Activated naive CD8-positive, alpha-beta T cell treated with anti-CD3 and anti-CD28 coated beads, Interleukin-2, amount 10 ng/mL, durations not matched to agents 7 days and 5 days (primary cell): ENCODE measurements around the gene EIF4A2. TPM values are rescaled to one million over a fixed set of nuclear protein-coding genes. Genes with fewer than 3 reads are reported as not detected.
A peak's percentile ranks its signal among the peaks of the same experiment; 100 is the strongest.

Experiments used
- ATAC-seq: fragments of 150-1000 bp; cut with Tn5 transposase; one replicate; pipeline ENCODE4 v1.10.0; 2021; ENCODE audit warnings: low read depth, moderate library complexity
- POLR2A ChIA-PET: fragments of 350-600 bp; sonication (Branson Sonifier 250); formaldehyde crosslinking; loops from one replicate; lab custom pipeline; 2021; ENCODE audit warnings: antibody characterized with exemption; lab: Charles Lee
- DNase-seq: peaks from one replicate; pipeline ENCODE4 v3.0.0; 2021
- H3K27ac Mint-ChIP-seq: one replicate; pipeline ENCODE4 v1.8.0; 2022; ENCODE audit warnings: mild to moderate bottlenecking, mixed read lengths
- H3K27me3 Mint-ChIP-seq: one replicate; pipeline ENCODE4 v1.8.0; 2022; ENCODE audit warnings: mild to moderate bottlenecking, moderate library complexity, mixed read lengths
- H3K36me3 Mint-ChIP-seq: one replicate; pipeline ENCODE4 v1.8.0; 2021; ENCODE audit warnings: mild to moderate bottlenecking, mixed read lengths
- H3K4me1 Mint-ChIP-seq: one replicate; pipeline ENCODE4 v1.8.0; 2021; ENCODE audit warnings: mixed read lengths
- H3K4me3 Mint-ChIP-seq: one replicate; pipeline ENCODE4 v1.8.0; 2022; ENCODE audit warnings: mild to moderate bottlenecking, moderate library complexity, mixed read lengths
- H3K9me3 Mint-ChIP-seq: one replicate; pipeline ENCODE4 v1.8.0; 2021; ENCODE audit warnings: mixed read lengths
- total RNA-seq, 2 experiments: library from RNA; stranded (reverse); gene quantifications; one replicate each; pipeline ENCODE4 v1.2.3, GENCODE V29; 2021

EIF4A2 gene
- total RNA-seq, 2 experiments from 2014 or later = 479 to 483 TPM

DNA sequence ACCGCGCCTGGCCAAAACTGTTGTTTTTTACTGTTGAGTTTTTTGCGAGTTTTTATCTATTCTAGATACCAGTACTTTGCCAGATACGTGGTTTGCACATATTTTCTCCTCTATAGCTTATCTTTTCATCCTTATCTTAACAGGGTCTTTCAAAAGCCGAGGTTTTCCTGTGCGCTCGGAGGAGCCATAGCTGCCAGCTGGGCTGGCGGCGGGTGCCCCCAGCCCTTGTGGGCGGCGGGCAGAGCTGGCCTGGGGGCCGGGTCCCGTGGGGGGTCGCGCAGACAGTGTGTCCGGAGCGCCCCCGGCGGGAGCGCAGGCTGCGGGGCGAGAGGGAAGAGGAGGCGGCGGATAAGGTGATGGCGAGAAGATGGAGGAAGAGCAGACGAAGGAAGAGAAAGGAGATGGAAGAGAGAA lies 11.1 kb upstream of the EIF4A2 start:
- peaks cover 17% of the 10 kb centered on the region for H3K4me1 Mint-ChIP-seq
- H3K27ac Mint-ChIP-seq = peak overlapping the region; percentile 97
- peaks cover 2% of the 10 kb centered on the region for H3K36me3 Mint-ChIP-seq
- no peaks in the 10 kb centered on the region for H3K9me3 Mint-ChIP-seq
- H3K4me3 Mint-ChIP-seq = peak overlapping the region; percentile 96
- POLR2A ChIA-PET = interaction anchor here (0.9 to 6.8 kb wide), 7 partner anchors 11 to 834 kb away, joined by 3 to 117 read pairs (median 5); partner anchors contain the start of genes EIF4A2 and TRA2B
- H3K27me3 Mint-ChIP-seq = no peaks in the 10 kb centered on the region
- ATAC-seq = peak; percentile 35
- peak; percentile 57 for DNase-seq

DNA sequence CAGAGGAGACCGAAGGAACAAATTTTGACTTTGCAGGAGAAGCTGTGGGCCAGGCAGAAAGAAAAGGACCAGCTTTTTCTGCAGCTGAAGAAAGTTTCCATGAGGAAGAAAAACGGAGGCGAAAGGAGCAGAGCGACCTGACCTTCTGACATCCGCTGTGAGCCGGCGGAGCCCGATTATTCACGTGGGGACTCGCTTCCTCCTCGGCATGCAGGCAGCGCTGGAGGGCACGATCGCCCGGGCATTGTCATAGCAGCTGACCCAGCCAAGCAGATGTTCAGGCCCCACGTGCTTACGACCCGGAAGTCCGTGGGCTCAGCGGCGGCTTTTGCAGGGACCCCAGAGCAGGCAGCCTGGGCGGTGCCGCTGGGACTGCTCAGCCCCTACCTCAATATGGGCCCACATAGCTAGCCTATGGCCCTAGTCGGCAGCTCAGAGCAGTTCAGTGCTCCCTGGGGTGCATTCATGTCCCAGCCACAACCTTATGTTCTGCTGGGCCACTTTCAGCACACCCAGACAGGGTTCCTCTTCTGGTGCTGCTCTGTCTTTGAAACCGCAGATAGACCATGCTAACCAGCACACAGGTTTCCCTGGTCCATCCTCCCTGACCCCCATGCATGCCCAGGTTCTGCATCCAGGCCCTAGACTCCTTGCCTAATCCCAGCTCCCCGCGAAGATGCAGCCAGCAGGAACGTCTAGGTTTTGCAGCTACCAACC lies 10.5 kb upstream of the EIF4A2 start:
- peaks cover 17% of the 10 kb centered on the region for H3K4me1 Mint-ChIP-seq
- POLR2A ChIA-PET = interaction anchor here (0.9 to 6.8 kb wide), 7 partner anchors 11 to 835 kb away, joined by 3 to 117 read pairs (median 5); partner anchors contain the start of genes EIF4A2 and TRA2B
- peaks cover 2% of the 10 kb centered on the region for H3K36me3 Mint-ChIP-seq

DNA sequence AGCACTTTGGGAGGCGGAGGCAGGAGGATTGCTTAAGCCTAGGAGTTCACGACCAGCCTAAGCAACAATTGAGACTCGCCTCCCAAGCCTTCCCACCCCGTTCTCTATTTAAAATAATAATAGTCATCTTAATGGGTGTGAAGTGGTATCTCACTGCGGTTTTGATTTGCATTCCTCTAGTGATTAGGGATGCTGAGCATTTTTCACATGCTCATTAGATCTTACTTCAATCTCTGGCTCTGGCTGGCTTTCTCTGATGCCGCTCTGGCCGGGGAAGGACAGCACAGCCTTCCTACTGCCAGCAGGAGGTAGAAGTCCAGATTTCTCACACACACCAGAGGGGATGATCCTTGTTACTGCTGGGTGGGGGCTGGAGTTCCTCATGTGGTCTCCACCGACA lies 7.4 kb upstream of the EIF4A2 start:
- DNase-seq (no peak), ATAC-seq (no peak)
- H3K9me3 Mint-ChIP-seq = no peaks in the 10 kb centered on the region
- no peak overlapping the region for H3K27ac Mint-ChIP-seq
- peaks cover 2% of the 10 kb centered on the region for H3K36me3 Mint-ChIP-seq
- H3K4me3 Mint-ChIP-seq = no peak overlapping the region
- peaks cover 17% of the 10 kb centered on the region for H3K4me1 Mint-ChIP-seq
- POLR2A ChIA-PET = no interaction called here
- no peaks in the 10 kb centered on the region for H3K27me3 Mint-ChIP-seq

More for the DNA sequence above, 10.5 kb upstream of the EIF4A2 start:
- ATAC-seq (peak; percentile 96), DNase-seq (peak; percentile 74)
- H3K9me3 Mint-ChIP-seq = no peaks in the 10 kb centered on the region
- peak overlapping the region; percentile 96 for H3K4me3 Mint-ChIP-seq
- peak overlapping the region; percentile 97 for H3K27ac Mint-ChIP-seq
- no peaks in the 10 kb centered on the region for H3K27me3 Mint-ChIP-seq

DNA sequence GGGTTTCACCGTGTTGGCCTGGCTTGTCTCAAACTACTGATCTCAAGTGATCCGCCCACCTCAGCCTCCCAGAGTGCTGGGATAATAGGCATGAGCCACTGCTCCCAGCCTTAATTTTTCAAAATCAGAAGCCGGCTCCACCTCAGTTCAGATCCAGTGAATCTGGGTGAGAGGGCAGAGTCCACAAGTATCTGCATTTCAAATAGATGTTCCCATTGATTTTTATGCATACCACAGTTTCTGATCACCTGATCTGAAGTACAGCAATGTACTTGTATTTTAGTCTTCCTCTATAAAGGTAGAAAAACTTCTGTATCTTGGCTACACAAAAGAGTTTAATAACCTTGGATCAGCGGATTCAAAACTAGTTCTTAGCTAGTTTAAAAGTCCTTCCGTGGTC lies 4.2 kb upstream of the EIF4A2 start:
- no peak for DNase-seq
- ATAC-seq = no peak
- Mint-ChIP-seq H3K4me1 (peaks cover 8% of the 10 kb centered on the region), H3K36me3 (peaks cover 7% of the 10 kb centered on the region), H3K9me3 (no peaks in the 10 kb centered on the region), H3K4me3 (no peak overlapping the region), H3K27ac (no peak overlapping the region), H3K27me3 (no peaks in the 10 kb centered on the region)
- POLR2A ChIA-PET = no interaction called here

DNA sequence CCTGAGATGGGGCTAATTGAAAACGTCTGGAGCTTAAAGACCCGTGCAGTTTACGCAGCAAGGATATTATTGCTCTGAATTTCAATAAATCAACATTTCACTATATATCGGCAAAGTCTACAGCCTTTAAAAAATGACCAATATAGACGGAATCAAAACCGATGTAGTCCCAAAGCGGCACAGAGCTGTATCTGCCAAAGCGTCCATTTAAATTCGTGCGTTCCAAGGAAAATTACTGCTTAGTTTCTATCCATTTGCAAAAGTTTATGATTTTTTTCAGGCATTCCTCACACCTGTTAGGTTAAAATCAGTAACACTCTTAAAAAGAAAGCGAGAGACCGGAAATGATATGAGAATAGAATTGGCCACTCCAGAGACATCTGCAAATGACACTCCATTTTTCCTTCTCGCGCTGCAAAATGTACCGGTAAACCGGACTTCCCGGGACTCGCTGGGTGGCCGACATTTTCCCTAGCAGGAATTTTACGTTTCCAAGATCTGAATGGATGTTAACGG lies 777 bp upstream of the EIF4A2 start:
- POLR2A ChIA-PET = interaction anchor here (0.7 to 4.6 kb wide), 29 partner anchors 10 to 1190 kb away, joined by 3 to 117 read pairs (median 9); partner anchors contain the start of genes AHSG, DNAJB11, RFC4 and RPL39L
- Mint-ChIP-seq H3K4me3 (peak overlapping the region; percentile 100), H3K4me1 (peaks cover 33% of the 10 kb centered on the region), H3K36me3 (peaks cover 35% of the 10 kb centered on the region), H3K9me3 (no peaks in the 10 kb centered on the region), H3K27me3 (no peaks in the 10 kb centered on the region), H3K27ac (peak overlapping the region; percentile 99)
- DNase-seq = no peak
- ATAC-seq = peak; percentile 17

DNA sequence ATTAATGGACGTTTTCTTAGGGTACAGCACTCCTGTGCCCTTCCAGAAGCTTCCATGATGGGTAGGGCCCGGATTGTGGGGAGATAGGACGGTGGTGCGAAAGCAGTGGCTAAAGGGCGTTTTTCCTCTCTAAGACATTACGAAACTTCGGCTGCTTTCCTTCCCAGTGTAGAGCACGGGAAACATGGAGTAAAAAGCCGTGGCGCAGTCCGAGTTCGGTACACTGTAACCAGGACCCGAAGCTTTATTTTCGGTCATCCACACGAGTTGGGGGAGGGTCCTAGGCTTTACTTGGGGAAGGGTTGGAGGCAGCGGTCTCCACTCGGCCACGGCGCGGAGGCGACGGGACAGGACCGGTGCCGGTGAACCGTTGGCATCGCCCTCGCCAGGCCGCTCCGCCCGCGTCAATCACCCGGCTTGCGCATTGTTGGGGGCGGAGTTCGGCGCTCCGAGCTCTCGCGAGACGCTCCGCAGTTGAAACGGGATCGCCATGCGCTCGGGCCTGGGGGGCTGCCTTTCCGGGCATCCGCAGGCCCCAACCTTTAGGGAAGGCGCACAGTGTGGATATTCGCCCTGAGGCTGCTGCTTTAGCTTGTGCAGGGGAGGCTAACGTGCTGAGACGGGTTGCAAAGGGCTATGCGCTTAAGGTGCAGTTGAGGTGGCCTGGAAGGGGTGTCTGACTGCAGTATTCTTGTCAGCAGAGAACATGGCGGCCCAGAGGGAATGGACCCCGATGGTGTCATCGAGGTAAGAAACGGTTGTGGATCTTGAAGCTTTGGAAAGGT lies 546 bp downstream of the EIF4A2 start:
- H3K27me3 Mint-ChIP-seq = no peaks in the 10 kb centered on the region
- peak overlapping the region; percentile 100 for H3K4me3 Mint-ChIP-seq
- peaks cover 49% of the 10 kb centered on the region for H3K36me3 Mint-ChIP-seq
- peak; percentile 74 for ATAC-seq
- DNase-seq = peak; percentile 90
- peaks cover 46% of the 10 kb centered on the region for H3K4me1 Mint-ChIP-seq
- POLR2A ChIA-PET = interaction anchor here (0.6 to 4.6 kb wide), 39 partner anchors 8 to 1142 kb away, joined by 3 to 117 read pairs (median 5); partner anchors contain the start of genes AHSG, DNAJB11, RFC4 and RPL39L
- H3K9me3 Mint-ChIP-seq = no peaks in the 10 kb centered on the region
- peak overlapping the region; percentile 99 for H3K27ac Mint-ChIP-seq

DNA sequence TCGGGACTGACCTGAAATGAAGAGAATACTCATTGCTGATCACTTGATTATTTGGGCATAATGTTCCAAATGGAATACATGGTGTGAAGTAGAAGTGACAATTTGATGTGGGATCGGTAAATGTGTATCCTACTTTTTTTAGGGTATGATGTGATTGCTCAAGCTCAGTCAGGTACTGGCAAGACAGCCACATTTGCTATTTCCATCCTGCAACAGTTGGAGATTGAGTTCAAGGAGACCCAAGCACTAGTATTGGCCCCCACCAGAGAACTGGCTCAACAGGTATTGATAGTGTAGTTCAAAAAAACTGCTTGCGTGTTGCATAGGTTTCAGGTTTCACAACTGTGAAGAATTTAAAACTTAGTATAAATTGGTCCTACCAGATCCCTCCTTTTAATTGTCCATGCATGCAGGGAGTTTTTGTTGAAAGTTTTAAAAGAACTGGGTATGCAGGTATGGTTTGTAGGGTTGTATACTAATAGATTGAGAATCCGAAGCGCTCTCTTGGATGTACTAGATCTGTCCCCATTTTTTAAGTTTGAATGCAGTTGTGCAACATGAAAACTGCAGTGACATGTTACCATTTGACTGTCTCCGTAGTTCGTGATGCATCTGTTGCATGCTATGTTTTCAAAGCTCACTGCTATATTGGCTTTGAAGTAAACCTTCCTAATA lies 1.6 kb downstream of the EIF4A2 start:
- POLR2A ChIA-PET = interaction anchor here (0.6 to 4.6 kb wide), 15 partner anchors 12 to 848 kb away, joined by 3 to 117 read pairs (median 14); partner anchors contain the start of genes AHSG, DNAJB11, RFC4 and RTP4
- peak overlapping the region; percentile 100 for H3K4me3 Mint-ChIP-seq
- peaks cover 49% of the 10 kb centered on the region for H3K4me1 Mint-ChIP-seq
- no peaks in the 10 kb centered on the region for H3K27me3 Mint-ChIP-seq
- H3K27ac Mint-ChIP-seq = peak overlapping the region; percentile 99
- ATAC-seq (no peak), DNase-seq (no peak)
- no peaks in the 10 kb centered on the region for H3K9me3 Mint-ChIP-seq
- peaks cover 52% of the 10 kb centered on the region for H3K36me3 Mint-ChIP-seq

DNA sequence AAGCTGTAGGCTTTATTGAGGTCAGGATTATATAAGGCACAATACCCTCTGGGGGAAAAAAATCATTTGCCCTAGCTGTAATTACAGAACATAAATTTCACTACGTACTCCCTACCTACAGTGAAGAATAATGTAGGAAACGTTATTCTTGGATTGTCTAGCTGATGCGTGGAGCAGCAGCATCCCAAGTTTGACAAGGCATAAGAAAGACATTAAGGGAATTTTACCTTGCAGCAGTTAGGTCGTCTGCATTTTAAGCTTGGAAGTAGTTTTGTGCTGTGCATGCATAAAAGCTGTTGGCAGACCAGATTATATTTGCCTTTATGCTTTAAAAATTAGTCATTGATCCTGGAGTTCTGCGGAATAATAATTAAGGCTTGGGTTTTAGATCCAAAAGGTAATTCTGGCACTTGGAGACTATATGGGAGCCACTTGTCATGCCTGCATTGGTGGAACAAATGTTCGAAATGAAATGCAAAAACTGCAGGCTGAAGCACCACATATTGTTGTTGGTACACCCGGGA lies 2.2 kb downstream of the EIF4A2 start:
- no peaks in the 10 kb centered on the region for H3K27me3 Mint-ChIP-seq

DNA sequence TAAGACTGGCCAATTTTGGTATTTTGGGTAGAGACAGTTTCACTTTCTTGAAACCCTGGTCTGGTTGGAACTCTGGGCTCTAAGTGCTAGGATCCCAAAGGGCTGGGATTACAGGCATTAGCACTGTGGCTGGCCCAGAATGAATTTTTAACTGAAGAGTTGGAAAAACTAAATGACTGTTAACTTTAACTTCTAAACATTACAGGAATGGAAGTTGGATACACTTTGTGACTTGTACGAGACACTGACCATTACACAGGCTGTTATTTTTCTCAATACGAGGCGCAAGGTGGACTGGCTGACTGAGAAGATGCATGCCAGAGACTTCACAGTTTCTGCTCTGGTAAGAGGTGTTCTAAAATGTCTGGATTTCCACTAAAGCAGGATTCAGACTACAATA lies 3.5 kb downstream of the EIF4A2 start:
- H3K36me3 Mint-ChIP-seq = peaks cover 56% of the 10 kb centered on the region
- POLR2A ChIA-PET = interaction anchor here (1.0 to 2.4 kb wide), 2 partner anchors 11 to 14 kb away, joined by 3 to 7 read pairs; no protein-coding TSS in a partner anchor

More for the DNA sequence above, 2.2 kb downstream of the EIF4A2 start:
- Mint-ChIP-seq H3K4me1 (peaks cover 51% of the 10 kb centered on the region), H3K36me3 (peaks cover 52% of the 10 kb centered on the region), H3K4me3 (peak overlapping the region; percentile 100), H3K27ac (peak overlapping the region; percentile 99), H3K9me3 (no peaks in the 10 kb centered on the region)
- DNase-seq (no peak), ATAC-seq (no peak)
- POLR2A ChIA-PET = interaction anchor here (0.9 to 4.6 kb wide), 6 partner anchors 13 to 849 kb away, joined by 6 to 91 read pairs (median 32); partner anchors contain the start of genes DNAJB11, RFC4 and TRA2B

DNA sequence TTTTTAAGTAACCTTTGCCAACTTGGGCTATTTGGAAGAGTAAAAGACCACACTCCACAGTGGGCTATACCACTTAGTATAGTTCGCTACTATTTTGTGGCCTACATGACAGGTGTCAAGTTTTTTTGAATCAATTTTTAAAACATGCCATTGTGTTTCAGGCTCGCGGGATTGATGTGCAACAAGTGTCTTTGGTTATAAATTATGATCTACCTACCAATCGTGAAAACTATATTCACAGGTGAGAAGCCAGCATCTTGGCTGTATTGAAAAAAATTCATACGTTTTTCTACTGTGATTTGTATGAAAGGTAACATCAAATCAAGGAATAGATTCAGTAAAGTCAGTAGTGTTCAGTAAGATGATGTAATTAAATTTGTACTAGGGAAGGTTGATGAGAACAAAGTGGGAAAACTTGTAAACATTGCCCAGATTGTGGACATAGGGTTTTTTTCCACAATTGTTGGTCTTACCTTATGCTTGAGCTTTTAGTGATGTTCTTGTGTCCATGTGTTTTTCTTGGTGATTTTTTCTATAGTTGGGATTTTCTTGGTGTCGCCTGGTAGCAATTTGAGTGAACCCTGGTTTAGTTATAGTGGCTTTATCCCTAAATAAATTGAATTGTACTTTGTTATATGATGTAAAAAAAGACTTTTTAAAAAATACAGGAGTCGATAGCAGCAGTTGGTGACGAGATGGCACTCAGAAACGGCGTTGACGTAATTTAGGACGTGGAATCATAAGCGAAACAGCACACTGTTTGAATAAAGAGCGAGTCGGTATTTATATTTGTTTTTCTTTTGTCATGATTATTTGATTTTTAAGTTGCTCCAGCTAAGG lies 4.5 kb downstream of the EIF4A2 start:
- H3K36me3 Mint-ChIP-seq = peaks cover 57% of the 10 kb centered on the region
- POLR2A ChIA-PET = interaction anchor here (1.0 to 2.4 kb wide), 3 partner anchors 10 to 13 kb away, joined by 3 to 7 read pairs (median 7); no protein-coding TSS in a partner anchor
- peak overlapping the region; percentile 100 for H3K4me3 Mint-ChIP-seq
- H3K4me1 Mint-ChIP-seq = peaks cover 46% of the 10 kb centered on the region
- no peak for ATAC-seq
- H3K9me3 Mint-ChIP-seq = no peaks in the 10 kb centered on the region
- H3K27ac Mint-ChIP-seq = peak overlapping the region; percentile 63
- no peaks in the 10 kb centered on the region for H3K27me3 Mint-ChIP-seq
- no peak for DNase-seq

More for the DNA sequence above, 3.5 kb downstream of the EIF4A2 start:
- Mint-ChIP-seq H3K4me3 (peak overlapping the region; percentile 100), H3K9me3 (no peaks in the 10 kb centered on the region), H3K4me1 (peaks cover 52% of the 10 kb centered on the region), H3K27me3 (no peaks in the 10 kb centered on the region), H3K27ac (peak overlapping the region; percentile 64)
- ATAC-seq (no peak), DNase-seq (no peak)

DNA sequence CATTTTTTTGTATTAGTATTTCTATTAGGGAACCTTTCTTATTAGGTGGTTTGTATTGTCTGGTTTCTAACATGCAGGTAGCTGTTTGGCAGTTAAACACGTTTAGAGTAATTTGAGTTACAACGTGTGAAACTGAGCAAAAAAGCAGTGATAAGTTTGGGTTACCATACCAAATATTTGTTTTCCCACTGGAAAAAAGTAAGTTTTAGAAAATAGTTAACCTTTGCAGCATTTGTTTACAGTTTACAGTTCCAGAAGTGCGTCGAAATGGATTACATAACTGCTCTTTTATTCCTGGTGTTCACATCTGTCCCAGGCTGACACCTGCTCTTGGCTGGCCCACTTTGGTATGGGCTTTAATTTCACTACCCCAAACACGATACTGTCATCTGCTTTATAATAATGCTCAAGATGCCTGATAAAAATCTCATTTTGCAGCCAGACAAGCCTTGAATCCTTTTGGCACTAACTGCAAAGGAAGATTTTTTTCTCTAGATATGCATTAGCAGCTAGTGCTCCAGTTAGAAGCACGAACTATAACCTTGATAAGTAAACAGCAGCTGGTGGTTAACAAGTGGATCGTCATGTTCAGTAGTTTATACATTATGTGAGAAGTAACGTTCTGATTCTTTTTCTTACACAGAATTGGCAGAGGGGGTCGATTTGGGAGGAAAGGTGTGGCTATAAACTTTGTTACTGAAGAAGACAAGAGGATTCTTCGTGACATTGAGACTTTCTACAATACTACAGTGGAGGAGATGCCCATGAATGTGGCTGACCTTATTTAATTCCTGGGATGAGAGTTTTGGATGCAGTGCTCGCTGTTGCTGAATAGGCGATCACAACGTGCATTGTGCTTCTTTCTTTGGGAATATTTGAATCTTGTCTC lies 5.3 kb downstream of the EIF4A2 start:
- peaks cover 48% of the 10 kb centered on the region for H3K4me1 Mint-ChIP-seq
- POLR2A ChIA-PET = interaction anchor here (1.0 to 2.4 kb wide), 3 partner anchors 9 to 16 kb away, joined by 3 to 7 read pairs (median 7); no protein-coding TSS in a partner anchor
- peaks cover 59% of the 10 kb centered on the region for H3K36me3 Mint-ChIP-seq
- no peak for ATAC-seq
- peak overlapping the region; percentile 100 for H3K4me3 Mint-ChIP-seq
- no peaks in the 10 kb centered on the region for H3K27me3 Mint-ChIP-seq
- no peaks in the 10 kb centered on the region for H3K9me3 Mint-ChIP-seq
- H3K27ac Mint-ChIP-seq = peak overlapping the region; percentile 50
- DNase-seq = no peak
